K562 (cell line): ENCODE data around the gene MFAP1. TPM values are rescaled to one million over a fixed set of nuclear protein-coding genes. Genes with fewer than 3 reads are reported as not detected.
A peak's percentile ranks its signal among the peaks of the same experiment; 100 is the strongest.

Source experiments
- ATAC-seq: fragments of 200-7000 bp; cut with Tn5 transposase; 3 replicates; pipeline ENCODE4 v1.9.1; 2020; ENCODE audit warnings: moderate library complexity
- BruUV-seq: library from RNA; stranded (reverse); fragments of 400-500 nt; replicated peaks from 2 replicates; lab custom pipeline; 2021; lab: Mats Ljungman, UMichigan
- CTCF ChIA-PET: fragments of 300-600 bp; formaldehyde crosslinking; extraction: SDS; loops from one replicate; lab custom pipeline; 2021; ENCODE audit warnings: low intra/inter-chr PET ratio; lab: Yijun Ruan, JAX
- POLR2A ChIA-PET: fragments of 300-600, 350-650 bp; sonication (Branson Sonifier 250); formaldehyde crosslinking; extraction: SDS; loops from one replicate; lab custom pipeline; 2021; ENCODE audit warnings: antibody characterized with exemption, inconsistent platforms; lab: Yijun Ruan, JAX
- DNase-seq, 4 experiments: peaks; one replicate each; pipeline versions ENCODE4 v3.0.0 to v3.0.0-alpha.2; 2011 to 2018; ENCODE audit warnings: low spot score in 3 of 4, mixed read lengths in 3 of 4; ENCODE audit errors: extremely low read depth in 1 of 4
- FAIRE-seq: peaks from 2 replicates; lab custom pipeline; 2011; peaks lifted over from hg19 to GRCh38; lab: Jason Lieb, UNC
- H2AFZ ChIP-seq: 2 replicates; pipeline ENCODE4 v1.6.0; 2011; ENCODE audit warnings: low read depth, low read length, control low read depth, inconsistent platforms
- H3K27ac ChIP-seq: fragments of 200-600 bp; 3 replicates; pipeline ENCODE4 v1.8.0; 2011; ENCODE audit warnings: low read depth, mild to moderate bottlenecking, control low read depth, inconsistent platforms, low read length, moderate library complexity, mixed read lengths; ENCODE audit errors: extremely low read depth
- H3K27me3 ChIP-seq, 2 experiments: fragments of 300-600 bp in 1 of 2; 2 replicates in 1 of 2; 3 replicates in 1 of 2; pipeline versions ENCODE4 v1.6.0 to v1.8.0; 2011; ENCODE audit warnings: inconsistent platforms in 2 of 2, low read length in 2 of 2, mild to moderate bottlenecking in 1 of 2, mixed read lengths in 1 of 2, moderate library complexity in 1 of 2; ENCODE audit not compliant: control insufficient read depth in 2 of 2, insufficient read depth in 2 of 2
- H3K36me3 ChIP-seq: fragments of 300-600 bp; 3 replicates; pipeline ENCODE4 v1.8.0; 2011; ENCODE audit warnings: mild to moderate bottlenecking, low read length, inconsistent platforms; ENCODE audit not compliant: control insufficient read depth, insufficient read depth
- H3K4me1 ChIP-seq, 2 experiments: fragments of 200-600 bp in 1 of 2; replicated peaks in 1 of 2; 2 replicates in 1 of 2; 3 replicates in 1 of 2; pipeline versions ENCODE4 v1.5.1 to v1.8.0; 2011; ENCODE audit warnings: inconsistent platforms in 2 of 2, low read length in 2 of 2, mild to moderate bottlenecking in 1 of 2, mixed read lengths in 1 of 2, moderate library complexity in 1 of 2; ENCODE audit not compliant: control insufficient read depth in 2 of 2, insufficient read depth in 2 of 2
- H3K4me2 ChIP-seq: 2 replicates; pipeline ENCODE4 v1.6.1; 2011; ENCODE audit warnings: low read length, control low read depth, inconsistent platforms, mixed read lengths; ENCODE audit not compliant: insufficient read depth
- H3K4me3 ChIP-seq: fragments of 200-600 bp; sonication (generic), shearing (Covaris generic); 2 replicates; pipeline ENCODE4 v1.5.1; 2016; ENCODE audit warnings: control low read depth, inconsistent platforms
- H3K79me2 ChIP-seq: fragments of 200-600 bp; 3 replicates; pipeline ENCODE4 v1.8.0; 2011; ENCODE audit warnings: low read length, inconsistent platforms; ENCODE audit not compliant: control insufficient read depth, insufficient read depth
- H3K9ac ChIP-seq, 2 experiments: 2 replicates each; pipeline versions ENCODE4 v1.6.0 to v1.6.1; 2011; ENCODE audit warnings: low read depth in 2 of 2, low read length in 2 of 2, control low read depth in 1 of 2, inconsistent platforms in 1 of 2, mild to moderate bottlenecking in 1 of 2, mixed read lengths in 1 of 2; ENCODE audit not compliant: insufficient read depth in 1 of 2
- H3K9me1 ChIP-seq: one replicate; pipeline ENCODE4 v1.6.0; 2011; ENCODE audit warnings: inconsistent platforms, mild to moderate bottlenecking, low read length, moderate library complexity; ENCODE audit not compliant: control insufficient read depth, insufficient read depth
- H3K9me3 ChIP-seq: replicated peaks from 2 replicates; pipeline ENCODE4 v1.5.1; 2011; ENCODE audit warnings: low read depth, low read length, inconsistent platforms; ENCODE audit not compliant: control insufficient read depth, insufficient read depth
- H4K20me1 ChIP-seq: replicated peaks from 2 replicates; pipeline ENCODE4 v1.6.1; 2011; ENCODE audit warnings: low read length, inconsistent platforms, mixed read lengths; ENCODE audit not compliant: control insufficient read depth, insufficient read depth
- E2F4 ChIP-seq: sonication (generic); formaldehyde crosslinking; IDR thresholded peaks from 2 replicates; pipeline ENCODE4 v1.8.0; 2022; ENCODE audit warnings: mild to moderate bottlenecking, low read depth, missing genetic modification reagents
- GTF2E2 ChIP-seq: fragments of 200-800 bp; sonication (Bioruptor generic); IDR thresholded peaks from 2 replicates; pipeline ENCODE4 v1.6.1; 2016; ENCODE audit warnings: missing genetic modification characterization, missing compliant biosample characterization
- MYC ChIP-seq, 2 experiments: fragments of 250-450 bp in 1 of 2; sonication (Bioruptor Pico) in 1 of 2; IDR thresholded peaks; 2 replicates each; pipeline versions ENCODE4 v1.5.1 to v1.6.1; 2012 to 2021; ENCODE audit warnings: low read depth in 2 of 2, borderline replicate concordance in 1 of 2, improper control_type of control experiment in 1 of 2, low read length in 1 of 2, mild to moderate bottlenecking in 1 of 2, moderate library complexity in 1 of 2
- NFRKB ChIP-seq: fragments of 450-650 bp; IDR thresholded peaks from 2 replicates; pipeline ENCODE4 v1.6.1; 2016; ENCODE audit warnings: low read depth
- POLR2G ChIP-seq: fragments of 200-400 bp; formaldehyde crosslinking; IDR thresholded peaks from 2 replicates; pipeline ENCODE4 v1.6.1; 2017; ENCODE audit warnings: low read depth, mild to moderate bottlenecking, antibody characterized with exemption, low read length, moderate library complexity
- RNF219 ChIP-seq: fragments of 250-450 bp; sonication (Bioruptor Pico); IDR thresholded peaks from 2 replicates; pipeline ENCODE4 v1.5.0; 2022; ENCODE audit warnings: mild to moderate bottlenecking
- SRF ChIP-seq, 2 experiments: fragments of 250-450, 450-650 bp in 1 of 2; sonication (Bioruptor Pico) in 1 of 2; sonication (generic) in 1 of 2; formaldehyde crosslinking; IDR thresholded peaks; 2 replicates each; pipeline versions ENCODE4 v1.5.0 to v1.5.1; 2020 to 2022; ENCODE audit warnings: mild to moderate bottlenecking in 1 of 2, missing genetic modification reagents in 1 of 2
- WGBS: fragments of 100-300 bp; shearing (Covaris generic); methylation state at CpG from one replicate; pipeline ENCODE4 v1.1.6; 2016; ENCODE audit warnings: low coverage, mixed read lengths; ENCODE audit not compliant: insufficient coverage; ENCODE audit errors: missing lambda C conversion rate; 5-methylcytosine and 5-hydroxymethylcytosine counted together
- in situ Hi-C: fragments of 300-500 bp; cut with MboI; formaldehyde crosslinking; loops from 4 replicates; pipeline ENCODE4 v1.15.0; 2018; ENCODE audit warnings: inconsistent platforms, mixed read lengths
- intact Hi-C: fragments of 100-400 bp; cut with micrococcal nuclease; formaldehyde crosslinking; loops from 2 replicates; pipeline ENCODE4 v1.14.2; 2022
- polyA plus RNA-seq, 8 experiments: library from polyadenylated mRNA; depleted of rRNA in 4 of 8; stranded (reverse) in 5 of 8; unstranded in 3 of 8; fragments of >200 nt; fragmentation: Nextera tagmentation in 2 of 8; fragmentation: Illumina TruSeq in 1 of 8; extraction: Ambion mirVana in 2 of 8; extraction: Trizol in 1 of 8; gene quantifications; 2 replicates each; pipeline versions ENCODE4 v1.2.1 to v1.2.3, GENCODE V29; 2011 to 2014; ENCODE audit warnings: inconsistent platforms in 1 of 8, missing spikeins in 1 of 8
- total RNA-seq, 7 experiments: library from RNA; depleted of rRNA in 6 of 7; stranded (reverse); fragments of >200 nt in 6 of 7; fragmentation: Illumina TruSeq in 2 of 7; extraction: Trizol in 2 of 7; gene quantifications; 2 replicates each; pipeline versions ENCODE4 v1.2.1 to v1.2.3, GENCODE V29; 2011 to 2021; ENCODE audit warnings: low replicate concordance in 1 of 7
- TF ChIP-seq, protein P1 (sequence below), 2 experiments: IDR thresholded peaks; 2 replicates each; pipeline ENCODE4 v1.6.1; 2011; ENCODE audit warnings: borderline replicate concordance in 1 of 2, control low read depth in 1 of 2, low read depth in 1 of 2, low read length in 1 of 2, mild to moderate bottlenecking in 1 of 2, mixed read lengths in 1 of 2, moderate library complexity in 1 of 2; ENCODE audit not compliant: insufficient read depth in 1 of 2, insufficient read length in 1 of 2, poor library complexity in 1 of 2, severe bottlenecking in 1 of 2; ENCODE audit errors: extremely low read depth in 1 of 2
- TF ChIP-seq, protein P2 (sequence below), 2 experiments: fragments of 250-450 bp in 1 of 2; fragments of 450-650 bp in 1 of 2; sonication (Bioruptor Pico) in 1 of 2; IDR thresholded peaks; 2 replicates each; pipeline versions ENCODE4 v1.6.1 to v1.8.0; 2016 to 2021; ENCODE audit warnings: mild to moderate bottlenecking in 2 of 2, moderate library complexity in 2 of 2, missing compliant biosample characterization in 1 of 2, missing genetic modification characterization in 1 of 2

Gene MFAP1
- total and polyA plus RNA-seq, 9 of the 15 experiments (the other 6 are each of a cell fraction or from before 2014, with no cell fraction given) = 34.9 to 64.1 (median 48.2) TPM

GRCh38 chr15:43777267-43777914, 47.1 kb downstream of the MFAP1 start:
- Histone ChIP-seq H2AFZ (peak overlapping the region; percentile 88), H3K79me2 (no peaks in the 10 kb centered on the region), H3K9me1 (no peaks in the 10 kb centered on the region), H3K27me3 (no peaks in the 10 kb centered on the region), H3K4me3 (peak overlapping the region; percentile 32), H3K9me3 (no peaks in the 10 kb centered on the region), H3K27ac (peak overlapping the region; percentile 70), H3K4me1 (peaks cover 3 to 19% of the 10 kb centered on the region in 2 experiments; a peak in 4 of 5 replicates), H4K20me1 (no peaks in the 10 kb centered on the region; the same call in 1 of the 2 replicates), H3K4me2 (peak overlapping the region; percentile 68), H3K9ac (peak overlapping the region; percentile 64 to 91), H3K36me3 (peaks cover 18% of the 10 kb centered on the region)
- DNase-seq (peak in 2 of 4 experiments; percentile 31 to 58), ATAC-seq (peak; percentile 74), FAIRE-seq (no peak)
- ChIA-PET POLR2A (interaction anchor here (0.7 to 2.3 kb wide), 8 partner anchors 9 to 27 kb away, joined by 3 to 13 read pairs (median 4); partner anchors contain the start of genes HYPK and SERF2), CTCF (no interaction called here)
- intact Hi-C loops (no loop called here), in situ Hi-C loops (no loop called here)
- 50% methylated on average over 28 of the region's 31 CpGs for WGBS
- BruUV-seq = TSS peak; percentile 43
- TF ChIP-seq SRF (CRISPR knock-in tag; IDR thresholded peaks at IDR 0.05) = no peak
- TF ChIP-seq MYC (IDR thresholded peaks at IDR 0.05; ENCODE audit: low read depth, low read length) = peak; percentile 17; the same call in 1 of the 2 replicates
- TF ChIP-seq MYC (CRISPR knock-in tag; IDR thresholded peaks at IDR 0.05; ENCODE audit: borderline replicate concordance, low read depth) = no peak
- TF ChIP-seq GTF2E2 (tag) = no peak
- no peak for TF ChIP-seq NFRKB
- peak; percentile 70 for TF ChIP-seq POLR2G
- TF ChIP-seq RNF219 (CRISPR knock-in tag) = no peak
- TF ChIP-seq E2F4 (CRISPR knock-in tag) = no peak
- TF ChIP-seq, protein P1, sequence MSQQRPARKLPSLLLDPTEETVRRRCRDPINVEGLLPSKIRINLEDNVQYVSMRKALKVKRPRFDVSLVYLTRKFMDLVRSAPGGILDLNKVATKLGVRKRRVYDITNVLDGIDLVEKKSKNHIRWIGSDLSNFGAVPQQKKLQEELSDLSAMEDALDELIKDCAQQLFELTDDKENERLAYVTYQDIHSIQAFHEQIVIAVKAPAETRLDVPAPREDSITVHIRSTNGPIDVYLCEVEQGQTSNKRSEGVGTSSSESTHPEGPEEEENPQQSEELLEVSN (IDR thresholded peaks at IDR 0.05; ENCODE audit: borderline replicate concordance in 1 of 2, extremely low read depth in 1 of 2, insufficient read depth in 1 of 2, insufficient read length in 1 of 2, low read depth in 1 of 2, low read length in 1 of 2, poor library complexity in 1 of 2, severe bottlenecking in 1 of 2) = peak; percentile 23 to 81
- TF ChIP-seq, protein P2, sequence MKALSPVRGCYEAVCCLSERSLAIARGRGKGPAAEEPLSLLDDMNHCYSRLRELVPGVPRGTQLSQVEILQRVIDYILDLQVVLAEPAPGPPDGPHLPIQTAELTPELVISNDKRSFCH (CRISPR knock-in tag; IDR thresholded peaks at IDR 0.05) = no peak
- TF ChIP-seq, protein P2 (tag; IDR thresholded peaks at IDR 0.05) = 0 out of 2 replicates have a peak, but pooled peaks have one; percentile 25
